ENCODE measurements around the gene CREB3L2. TPM values are rescaled to one million over a fixed set of nuclear protein-coding genes. Genes with fewer than 3 reads are reported as not detected.
"Not testable (repeated sequence)": the region's sequence is repeated elsewhere in the genome, so short reads cannot be mapped to it uniquely, and the experiment has no call there.

CREB3L2 gene
- total and polyA plus RNA-seq, 2 of the 4 experiments (the other 2 are of a cell fraction) = 42.3 to 57.9 TPM

GRCh38 chr7:137983323-137984008 lies 18.4 kb downstream of the CREB3L2 start:
- H3K23ac ChIP-seq (ENCODE audit: low read depth, low read length) = peak overlapping the region; percentile 28; the same call in 1 of the 2 replicates
- POLR2A ChIA-PET (ENCODE audit: unreplicated experiment) = no interaction called here
- H2BK20ac ChIP-seq (ENCODE audit: low read depth, low read length) = no peak overlapping the region
- dilution Hi-C loops (cut with HindIII; ENCODE audit: low sequenced_read_pairs, unreplicated experiment) = no loop called here
- 0 out of 2 replicates have a peak overlapping the region, but pooled peaks have one; percentile 5 for H4K91ac ChIP-seq (ENCODE audit: insufficient read depth, low read depth, low read length)
- in situ Hi-C loops (cut with MboI; ENCODE audit: low sequenced_read_pairs) = loop anchor here (25.0 kb wide), 1 partner anchor 846 kb away; no protein-coding TSS in a partner anchor
- H3K14ac ChIP-seq (replicated peaks; ENCODE audit: low read depth, low read length) = peak overlapping the region; percentile 56; the same call in 1 of the 2 replicates
- intact Hi-C loops (cut with micrococcal nuclease) = no loop called here
- WGBS, 2 experiments (ENCODE audit: extremely low coverage in 2 of 2, insufficient read length in 1 of 2) = 60% methylated on average over 1 of the region's 12 CpGs; no CpG with 5 or more reads in 1 of the 2 experiments
- H3K9ac ChIP-seq (ENCODE audit: low read depth, low read length) = no peak overlapping the region
- H3K4me3 ChIP-seq (ENCODE audit: insufficient read depth, low read depth, low read length) = no peak overlapping the region
- CTCF ChIA-PET = no interaction called here
- H3K4me1 ChIP-seq (ENCODE audit: control insufficient read depth, insufficient read depth, low read length) = peaks cover 58% of the 10 kb centered on the region
- no peak overlapping the region for H4K5ac ChIP-seq (ENCODE audit: low read depth, low read length)
- peak overlapping the region; percentile 31 for H2BK5ac ChIP-seq (ENCODE audit: low read depth, low read length, poor library complexity, severe bottlenecking)
- BruUV-seq (replicated peaks) = no TSS peak
- H2BK15ac ChIP-seq (ENCODE audit: low read depth, low read length) = no peak overlapping the region
- H3K36me3 ChIP-seq (ENCODE audit: control insufficient read depth, insufficient read depth, low read length) = peaks cover 15% of the 10 kb centered on the region
- H3K4ac ChIP-seq (ENCODE audit: low read depth, low read length) = peak overlapping the region; percentile 32
- TF ChIP-seq CTCF (conservative IDR thresholded peaks at IDR 0.05; ENCODE audit: low read depth, low read length) = no peak
- no peak for TF ChIP-seq RFX5 (IDR thresholded peaks at IDR 0.05; ENCODE audit: low read depth, low read length)
- no peak overlapping the region for H3K27ac ChIP-seq (ENCODE audit: insufficient read depth, low read length)
- no peak overlapping the region for H3K4me2 ChIP-seq (ENCODE audit: low read depth, low read length)
- no peaks in the 10 kb centered on the region for H3K9me3 ChIP-seq (ENCODE audit: control insufficient read depth, insufficient read depth, low read length)
- H4K20me1 ChIP-seq (ENCODE audit: insufficient read depth, low read length) = peaks cover 28% of the 10 kb centered on the region
- H3K18ac ChIP-seq (ENCODE audit: low read depth, low read length) = no peak overlapping the region
- peaks cover 6 to 90% of the 10 kb centered on the region in 2 experiments; a peak in 3 of 4 replicates for H3K79me1 ChIP-seq (ENCODE audit: low read depth in 1 of 2, low read length in 2 of 2)
- H3K56ac ChIP-seq (ENCODE audit: extremely low read depth, insufficient read depth, low read length) = no peak overlapping the region
- peak overlapping the region in 1 of 2 experiments; percentile 20; a peak in 1 of 4 replicates for H4K8ac ChIP-seq (ENCODE audit: low read depth in 2 of 2, low read length in 2 of 2)
- ATAC-seq (ENCODE audit: low read depth) = no peak
- no peak for DNase-seq
- H2BK120ac ChIP-seq (ENCODE audit: low read depth, low read length) = no peak overlapping the region
- peaks cover 40% of the 10 kb centered on the region for H3K9me1 ChIP-seq (ENCODE audit: insufficient read depth, low read length)
- H3K27me3 ChIP-seq (ENCODE audit: control insufficient read depth, insufficient read depth, low read length) = no peaks in the 10 kb centered on the region
- H2AK9ac ChIP-seq (replicated peaks; ENCODE audit: low read depth, low read length, poor library complexity) = no peak overlapping the region
- peak overlapping the region; percentile 22; the same call in 1 of the 2 replicates for H2AK5ac ChIP-seq (ENCODE audit: low read depth, low read length)
- no peak overlapping the region for H2AFZ ChIP-seq (replicated peaks; ENCODE audit: low read length, poor library complexity)

- Histone ChIP-seq H3K4ac (ENCODE audit: low read depth, low read length) (0 out of 2 replicates have a peak overlapping the region, but pooled peaks have one; percentile 43), H3K79me1 (ENCODE audit: low read depth in 1 of 2, low read length in 2 of 2) (peaks cover 3 to 90% of the 10 kb centered on the region in 2 experiments; a peak in 3 of 4 replicates), H3K4me1 (ENCODE audit: control insufficient read depth, insufficient read depth, low read length) (peaks cover 57% of the 10 kb centered on the region), H4K8ac (ENCODE audit: low read depth in 2 of 2, low read length in 2 of 2) (peak overlapping the region in 1 of 2 experiments; percentile 68; a peak in 2 of 4 replicates), H3K9me1 (ENCODE audit: insufficient read depth, low read length) (peaks cover 39% of the 10 kb centered on the region), H3K36me3 (ENCODE audit: control insufficient read depth, insufficient read depth, low read length) (peaks cover 15% of the 10 kb centered on the region), H4K20me1 (ENCODE audit: insufficient read depth, low read length) (peaks cover 28% of the 10 kb centered on the region), H4K91ac (ENCODE audit: insufficient read depth, low read depth, low read length) (0 out of 2 replicates have a peak overlapping the region, but pooled peaks have one; percentile 59)
- H3K23ac ChIP-seq (ENCODE audit: low read depth, low read length); H3K4me3 ChIP-seq (ENCODE audit: insufficient read depth, low read depth, low read length); H3K14ac ChIP-seq (replicated peaks; ENCODE audit: low read depth, low read length); H2BK20ac ChIP-seq (ENCODE audit: low read depth, low read length); H2BK120ac ChIP-seq (ENCODE audit: low read depth, low read length); H2AK5ac ChIP-seq (ENCODE audit: low read depth, low read length); CTCF ChIA-PET; H2AFZ ChIP-seq (replicated peaks; ENCODE audit: low read length, poor library complexity); H3K9ac ChIP-seq (ENCODE audit: low read depth, low read length); POLR2A ChIA-PET (ENCODE audit: unreplicated experiment); H2AK9ac ChIP-seq (replicated peaks; ENCODE audit: low read depth, low read length, poor library complexity); H3K27ac ChIP-seq (ENCODE audit: insufficient read depth, low read length); ATAC-seq (ENCODE audit: low read depth); H2BK15ac ChIP-seq (ENCODE audit: low read depth, low read length); H3K27me3 ChIP-seq (ENCODE audit: control insufficient read depth, insufficient read depth, low read length); H4K5ac ChIP-seq (ENCODE audit: low read depth, low read length); BruUV-seq (replicated peaks); H2BK5ac ChIP-seq (ENCODE audit: low read depth, low read length, poor library complexity, severe bottlenecking); dilution Hi-C loops (cut with HindIII; ENCODE audit: low sequenced_read_pairs, unreplicated experiment); H3K18ac ChIP-seq (ENCODE audit: low read depth, low read length); DNase-seq; intact Hi-C loops (cut with micrococcal nuclease); H3K4me2 ChIP-seq (ENCODE audit: low read depth, low read length); H3K9me3 ChIP-seq (ENCODE audit: control insufficient read depth, insufficient read depth, low read length); H3K56ac ChIP-seq (ENCODE audit: extremely low read depth, insufficient read depth, low read length): not testable (repeated sequence)
- in situ Hi-C loops (cut with MboI; ENCODE audit: low sequenced_read_pairs) = loop anchor here (25.0 kb wide), 1 partner anchor 845 kb away; no protein-coding TSS in a partner anchor
- WGBS, 2 experiments (ENCODE audit: extremely low coverage in 2 of 2, insufficient read length in 1 of 2) = no CpG with 5 or more reads among the region's 6 CpGs
Observed at GRCh38 chr7:137982394-137982793, 19.5 kb downstream of the CREB3L2 start.
